ENCODE measurements around the gene OAS2.

The OAS2 gene

DNA sequence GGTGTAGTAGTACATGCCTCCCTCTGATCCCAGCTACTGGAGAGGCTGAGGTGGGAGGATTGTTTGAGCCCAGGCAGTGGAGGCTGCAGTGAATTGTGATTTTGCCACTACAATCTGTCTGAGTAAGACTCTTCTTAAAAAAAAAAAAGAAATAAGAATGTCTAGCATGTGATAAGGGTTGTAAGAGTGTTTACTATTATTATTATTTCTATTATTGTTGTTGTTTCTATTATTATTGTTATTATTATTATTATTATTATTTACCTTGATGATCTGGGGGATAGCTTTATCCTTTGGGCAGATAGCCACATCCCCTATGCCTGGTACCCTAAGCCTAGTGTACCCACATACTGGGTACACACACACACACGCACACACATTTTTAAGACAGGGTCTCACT lies 35.7 kb upstream of the OAS2 start:
- no peak overlapping the region for H3K4me3 ChIP-seq (replicated peaks; ENCODE audit: low read depth, low read length)
- no peak for DNase-seq (ENCODE audit: low read depth)
- TF ChIP-seq, protein P1, sequence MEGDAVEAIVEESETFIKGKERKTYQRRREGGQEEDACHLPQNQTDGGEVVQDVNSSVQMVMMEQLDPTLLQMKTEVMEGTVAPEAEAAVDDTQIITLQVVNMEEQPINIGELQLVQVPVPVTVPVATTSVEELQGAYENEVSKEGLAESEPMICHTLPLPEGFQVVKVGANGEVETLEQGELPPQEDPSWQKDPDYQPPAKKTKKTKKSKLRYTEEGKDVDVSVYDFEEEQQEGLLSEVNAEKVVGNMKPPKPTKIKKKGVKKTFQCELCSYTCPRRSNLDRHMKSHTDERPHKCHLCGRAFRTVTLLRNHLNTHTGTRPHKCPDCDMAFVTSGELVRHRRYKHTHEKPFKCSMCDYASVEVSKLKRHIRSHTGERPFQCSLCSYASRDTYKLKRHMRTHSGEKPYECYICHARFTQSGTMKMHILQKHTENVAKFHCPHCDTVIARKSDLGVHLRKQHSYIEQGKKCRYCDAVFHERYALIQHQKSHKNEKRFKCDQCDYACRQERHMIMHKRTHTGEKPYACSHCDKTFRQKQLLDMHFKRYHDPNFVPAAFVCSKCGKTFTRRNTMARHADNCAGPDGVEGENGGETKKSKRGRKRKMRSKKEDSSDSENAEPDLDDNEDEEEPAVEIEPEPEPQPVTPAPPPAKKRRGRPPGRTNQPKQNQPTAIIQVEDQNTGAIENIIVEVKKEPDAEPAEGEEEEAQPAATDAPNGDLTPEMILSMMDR (IDR thresholded peaks at IDR 0.05; ENCODE audit: low read length, missing control alignments) = no peak

DNA sequence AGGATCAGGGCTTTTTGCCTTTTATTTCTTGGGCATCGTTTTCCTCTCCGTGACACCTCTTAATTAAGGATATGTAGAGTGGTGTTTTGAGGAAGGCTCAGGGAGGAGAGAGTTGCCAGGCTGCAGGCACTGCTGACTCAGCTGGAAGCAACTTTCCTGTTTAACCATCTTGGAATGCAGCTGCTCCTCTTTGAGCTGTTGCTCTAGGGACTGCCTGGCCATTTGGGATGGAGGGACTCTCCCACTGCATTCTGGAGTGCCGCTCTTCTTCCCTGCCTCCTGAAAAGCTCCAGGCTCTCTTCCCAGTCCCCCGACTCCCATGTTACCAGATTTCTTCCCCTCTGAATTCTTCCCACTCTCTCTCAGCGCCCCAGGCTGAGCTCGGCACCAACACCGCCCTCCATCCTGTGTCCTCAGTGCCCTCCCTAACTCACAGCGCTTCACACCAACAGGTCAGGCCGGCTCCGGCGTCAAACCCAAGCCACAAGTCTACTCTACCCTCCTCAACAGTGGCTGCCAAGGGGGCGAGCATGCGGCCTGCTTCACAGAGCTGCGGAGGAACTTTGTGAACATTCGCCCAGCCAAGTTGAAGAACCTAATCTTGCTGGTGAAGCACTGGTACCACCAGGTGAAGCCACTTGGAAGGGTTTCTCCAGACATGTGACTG lies 34.2 kb upstream of the OAS2 start:
- TF ChIP-seq, protein P1 (IDR thresholded peaks at IDR 0.05; ENCODE audit: low read length, missing control alignments) = no peak
- no peak for DNase-seq (ENCODE audit: low read depth)
- H3K4me3 ChIP-seq (replicated peaks; ENCODE audit: low read depth, low read length) = no peak overlapping the region

DNA sequence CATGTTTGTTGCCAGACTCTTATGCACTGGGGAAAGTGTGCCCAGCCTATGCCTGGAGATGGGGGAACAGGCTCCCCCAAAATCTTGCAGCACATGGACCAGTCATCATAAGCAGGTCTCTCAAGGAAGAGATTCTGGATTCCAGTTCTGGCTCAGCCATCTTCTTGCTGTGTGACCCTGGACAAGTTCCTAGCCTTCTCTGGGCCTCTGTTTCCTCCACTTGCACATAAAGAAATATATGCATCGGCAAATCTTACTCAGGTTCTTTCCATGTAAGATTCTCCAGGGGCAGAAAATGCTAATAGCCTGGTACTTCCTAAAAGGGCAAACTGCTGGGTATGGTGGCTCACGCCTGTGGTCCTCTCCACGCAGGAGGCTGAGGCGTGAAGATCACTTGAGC lies 32.8 kb upstream of the OAS2 start:
- no peak for DNase-seq (ENCODE audit: low read depth)
- H3K4me3 ChIP-seq (replicated peaks; ENCODE audit: low read depth, low read length) = no peak overlapping the region
- TF ChIP-seq, protein P1 (IDR thresholded peaks at IDR 0.05; ENCODE audit: low read length, missing control alignments) = no peak

DNA sequence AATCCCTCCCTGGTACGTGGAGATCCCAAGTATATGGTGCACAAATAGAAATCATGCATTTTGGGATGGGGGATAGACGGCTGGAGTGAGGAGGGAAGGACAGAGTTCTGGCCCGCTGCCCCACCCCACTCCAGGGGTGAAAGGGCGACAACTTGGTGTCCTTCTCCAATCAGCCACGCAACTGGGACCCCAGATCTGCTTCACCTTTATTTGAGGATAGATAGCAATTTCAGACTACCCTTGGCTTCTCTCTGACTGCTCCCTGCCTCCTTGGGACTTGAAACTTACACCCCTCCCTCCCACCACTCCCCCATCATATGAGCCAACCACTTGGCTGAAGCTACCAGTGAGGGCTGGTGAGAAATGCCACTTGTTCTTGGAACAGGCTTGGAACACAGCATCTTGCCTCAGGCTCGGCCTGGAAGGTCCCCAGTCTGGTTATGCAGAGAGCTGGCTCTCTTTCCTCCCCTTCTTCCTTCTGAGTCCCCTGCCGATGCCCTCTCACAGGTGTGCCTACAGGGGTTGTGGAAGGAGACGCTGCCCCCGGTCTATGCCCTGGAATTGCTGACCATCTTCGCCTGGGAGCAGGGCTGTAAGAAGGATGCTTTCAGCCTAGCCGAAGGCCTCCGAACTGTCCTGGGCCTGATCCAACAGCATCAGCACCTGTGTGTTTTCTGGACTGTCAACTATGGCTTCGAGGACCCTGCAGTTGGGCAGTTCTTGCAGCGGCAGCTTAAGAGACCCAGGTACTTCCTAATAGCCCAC lies 31.9 kb upstream of the OAS2 start:
- DNase-seq (ENCODE audit: low read depth) = no peak
- TF ChIP-seq, protein P1 (IDR thresholded peaks at IDR 0.05; ENCODE audit: low read length, missing control alignments) = no peak
- H3K4me3 ChIP-seq (replicated peaks; ENCODE audit: low read depth, low read length) = no peak overlapping the region

DNA sequence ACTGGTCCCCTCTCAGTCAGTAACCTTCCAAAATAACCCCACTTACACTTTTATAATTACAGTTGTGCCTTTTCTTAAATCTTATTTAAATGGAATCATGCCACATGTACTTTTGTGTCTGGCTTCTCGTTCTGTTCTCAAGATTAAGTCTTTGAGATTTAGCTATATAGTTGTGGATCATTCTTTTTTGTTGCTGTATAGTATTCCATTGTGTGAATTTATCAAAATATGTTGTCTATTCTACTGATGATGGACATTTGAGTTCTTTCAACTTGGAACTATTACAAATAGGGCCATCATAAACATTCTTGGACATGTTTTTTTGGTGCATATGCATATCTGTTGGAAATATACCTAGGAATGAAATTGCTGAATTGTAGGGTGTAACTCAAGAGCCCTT lies 31.0 kb upstream of the OAS2 start:
- TF ChIP-seq, protein P1 (IDR thresholded peaks at IDR 0.05; ENCODE audit: low read length, missing control alignments) = no peak
- H3K4me3 ChIP-seq (replicated peaks; ENCODE audit: low read depth, low read length) = no peak overlapping the region
- no peak for DNase-seq (ENCODE audit: low read depth)

DNA sequence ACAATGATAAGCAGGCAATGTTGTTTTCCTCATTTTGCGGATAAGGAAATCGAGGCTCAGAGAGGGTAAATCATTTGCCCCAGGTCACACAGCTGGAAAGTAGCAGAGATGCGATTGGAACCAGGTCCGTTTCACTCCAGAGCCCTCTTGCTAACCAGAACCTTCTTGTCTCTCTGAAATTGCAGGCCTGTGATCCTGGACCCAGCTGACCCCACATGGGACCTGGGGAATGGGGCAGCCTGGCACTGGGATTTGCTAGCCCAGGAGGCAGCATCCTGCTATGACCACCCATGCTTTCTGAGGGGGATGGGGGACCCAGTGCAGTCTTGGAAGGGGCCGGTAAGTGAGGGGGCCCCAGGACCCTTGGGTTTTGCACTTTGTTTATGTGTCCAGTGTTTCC lies 30.6 kb upstream of the OAS2 start:
- TF ChIP-seq, protein P1 (IDR thresholded peaks at IDR 0.05; ENCODE audit: low read length, missing control alignments) = no peak
- DNase-seq (ENCODE audit: low read depth) = no peak

More for the DNA sequence above, 30.6 kb upstream of the OAS2 start:
- H3K4me3 ChIP-seq (replicated peaks; ENCODE audit: low read depth, low read length) = no peak overlapping the region

Measured in fibroblast of pulmonary artery (primary cell).